H1 (cell line): Measurements from ENCODE around the gene KCNH1. TPM values are rescaled to one million over a fixed set of nuclear protein-coding genes. Genes with fewer than 3 reads are reported as not detected.

Experiments used
- CTCF ChIA-PET: fragments of 300-600 bp; sonication (Branson Sonifier 250); formaldehyde crosslinking; loops from one replicate; lab custom pipeline; 2021; ENCODE audit not compliant: partially characterized antibody; lab: Charles Lee
- POLR2A ChIA-PET: fragments of 300-600 bp; sonication (Branson Sonifier 250); formaldehyde crosslinking; loops from one replicate; lab custom pipeline; 2021; ENCODE audit warnings: inconsistent platforms; ENCODE audit not compliant: partially characterized antibody; lab: Charles Lee
- DNase-seq, 2 experiments: peaks; one replicate each; pipeline versions ENCODE4 v3.0.0 to v3.0.0-alpha.2; 2010 to 2022; ENCODE audit warnings: low spot score in 2 of 2, low read depth in 1 of 2, mixed read lengths in 1 of 2
- FAIRE-seq: peaks from 2 replicates; lab custom pipeline; 2011; peaks lifted over from hg19 to GRCh38; lab: Jason Lieb, UNC
- H2AFZ ChIP-seq: 2 replicates; pipeline ENCODE4 v1.8.1; 2012; ENCODE audit warnings: low read length, inconsistent platforms
- H2AK5ac ChIP-seq: 2 replicates; pipeline ENCODE4 v1.6.1; 2013; ENCODE audit warnings: low read depth, low read length
- H2BK120ac ChIP-seq: replicated peaks from 2 replicates; pipeline ENCODE3; 2013; ENCODE audit warnings: low read depth, low read length, inconsistent platforms
- H2BK12ac ChIP-seq: 2 replicates; pipeline ENCODE4 v1.6.1; 2013; ENCODE audit warnings: low read depth, low read length
- H2BK15ac ChIP-seq: 2 replicates; pipeline ENCODE4 v1.6.1; 2013; ENCODE audit warnings: low read length
- H2BK20ac ChIP-seq: 2 replicates; pipeline ENCODE4 v1.6.1; 2013; ENCODE audit warnings: low read length
- H2BK5ac ChIP-seq: 2 replicates; pipeline ENCODE4 v1.6.1; 2013; ENCODE audit warnings: low read depth, low read length
- H3K14ac ChIP-seq: 2 replicates; pipeline ENCODE4 v1.6.1; 2013; ENCODE audit warnings: inconsistent platforms; ENCODE audit not compliant: insufficient read length
- H3K18ac ChIP-seq: 2 replicates; pipeline ENCODE4 v1.6.1; 2013; ENCODE audit warnings: low read length; ENCODE audit errors: extremely low read depth
- H3K23ac ChIP-seq: 2 replicates; pipeline ENCODE4 v1.6.1; 2013; ENCODE audit warnings: inconsistent platforms; ENCODE audit not compliant: insufficient read length
- H3K23me2 ChIP-seq: 2 replicates; pipeline ENCODE4 v1.6.1; 2013; ENCODE audit warnings: low read depth, low read length
- H3K27ac ChIP-seq: 2 replicates; pipeline ENCODE4 v1.6.1; 2011; ENCODE audit warnings: low read depth, low read length, inconsistent platforms
- H3K27me3 ChIP-seq, 4 experiments: replicated peaks in 1 of 4; 1 replicate in 1 of 4; 2 replicates in 3 of 4; pipeline versions ENCODE4 v1.6.1 to v1.8.1; 2011 to 2013; ENCODE audit warnings: low read length in 3 of 4, mild to moderate bottlenecking in 3 of 4, inconsistent platforms in 2 of 4, mixed read lengths in 2 of 4, moderate library complexity in 1 of 4; ENCODE audit not compliant: control insufficient read depth in 3 of 4, insufficient read depth in 3 of 4; ENCODE audit errors: extremely low read depth in 1 of 4
- H3K36me3 ChIP-seq, 4 experiments: 2 replicates each; pipeline versions ENCODE4 v1.6.1 to v1.8.1; 2011 to 2013; ENCODE audit warnings: mild to moderate bottlenecking in 4 of 4, low read length in 3 of 4, moderate library complexity in 2 of 4, control low read depth in 1 of 4, inconsistent platforms in 1 of 4; ENCODE audit not compliant: insufficient read depth in 4 of 4, control insufficient read depth in 2 of 4
- H3K4ac ChIP-seq: replicated peaks from 2 replicates; pipeline ENCODE3; 2013; ENCODE audit warnings: low read length, low read depth, mixed read lengths, inconsistent platforms; ENCODE audit not compliant: insufficient read length
- H3K4me1 ChIP-seq, 4 experiments: replicated peaks in 1 of 4; 1 replicate in 1 of 4; 2 replicates in 3 of 4; pipeline versions ENCODE4 v1.6.1 to v1.8.1; 2011 to 2013; ENCODE audit warnings: low read length in 3 of 4, inconsistent platforms in 2 of 4, mixed read lengths in 1 of 4; ENCODE audit not compliant: insufficient read depth in 4 of 4, control insufficient read depth in 3 of 4
- H3K4me2 ChIP-seq, 2 experiments: 2 replicates each; pipeline versions ENCODE4 v1.6.1 to v1.8.1; 2011 to 2013; ENCODE audit warnings: low read depth in 2 of 2, low read length in 2 of 2, control low read depth in 1 of 2, inconsistent platforms in 1 of 2, mild to moderate bottlenecking in 1 of 2; ENCODE audit not compliant: insufficient read depth in 1 of 2
- H3K4me3 ChIP-seq, 4 experiments: fragments of 200-600, 300-600 bp in 1 of 4; sonication (generic), shearing (Covaris generic), sonication (Bioruptor Twin) in 1 of 4; 2 replicates each; pipeline versions ENCODE4 v1.5.1 to v1.8.1; 2011 to 2016; ENCODE audit warnings: low read length in 4 of 4, low read depth in 3 of 4, control low read depth in 2 of 4, inconsistent platforms in 2 of 4, mild to moderate bottlenecking in 2 of 4, mixed read lengths in 1 of 4, moderate library complexity in 1 of 4; ENCODE audit not compliant: insufficient read depth in 2 of 4; ENCODE audit errors: extremely low read depth in 1 of 4
- H3K56ac ChIP-seq: replicated peaks from 2 replicates; pipeline ENCODE3; 2013; ENCODE audit warnings: low read depth, mild to moderate bottlenecking, mixed read lengths, low read length, inconsistent platforms; ENCODE audit not compliant: insufficient read length
- H3K79me1 ChIP-seq: 2 replicates; pipeline ENCODE4 v1.6.1; 2013; ENCODE audit warnings: low read depth, low read length, control low read depth
- H3K79me2 ChIP-seq, 2 experiments: 2 replicates each; pipeline versions ENCODE4 v1.6.1 to v1.8.1; 2012 to 2013; ENCODE audit warnings: low read length in 2 of 2, mild to moderate bottlenecking in 2 of 2, inconsistent platforms in 1 of 2; ENCODE audit not compliant: insufficient read depth in 2 of 2, control insufficient read depth in 1 of 2
- H3K9ac ChIP-seq, 4 experiments: replicated peaks in 1 of 4; 1 replicate in 1 of 4; 2 replicates in 3 of 4; pipeline versions ENCODE4 v1.6.1 to v1.8.1; 2011 to 2013; ENCODE audit warnings: low read depth in 3 of 4, low read length in 3 of 4, control low read depth in 2 of 4, mild to moderate bottlenecking in 2 of 4, moderate library complexity in 2 of 4, inconsistent platforms in 1 of 4; ENCODE audit errors: extremely low read depth in 1 of 4
- H3K9me3 ChIP-seq, 2 experiments: 2 replicates each; pipeline versions ENCODE4 v1.6.1 to v1.8.1; 2012 to 2013; ENCODE audit warnings: mild to moderate bottlenecking in 2 of 2, moderate library complexity in 2 of 2, control low read depth in 1 of 2, inconsistent platforms in 1 of 2, low read depth in 1 of 2, low read length in 1 of 2, mixed read lengths in 1 of 2; ENCODE audit not compliant: insufficient read depth in 2 of 2
- H4K20me1 ChIP-seq, 2 experiments: replicated peaks in 1 of 2; 2 replicates each; pipeline versions ENCODE3 to v1.8.1; 2011 to 2013; ENCODE audit warnings: inconsistent platforms in 2 of 2, low read length in 2 of 2, mild to moderate bottlenecking in 1 of 2; ENCODE audit not compliant: insufficient read depth in 2 of 2, control insufficient read depth in 1 of 2
- H4K5ac ChIP-seq: 2 replicates; pipeline ENCODE4 v1.6.1; 2013; ENCODE audit warnings: low read length, low read depth, mixed read lengths, inconsistent platforms; ENCODE audit not compliant: insufficient read length
- H4K8ac ChIP-seq: 2 replicates; pipeline ENCODE4 v1.8.0; 2013; ENCODE audit warnings: mild to moderate bottlenecking, moderate library complexity, low read length, inconsistent platforms; ENCODE audit not compliant: insufficient read depth; ENCODE audit errors: extremely low read depth
- H4K91ac ChIP-seq: replicated peaks from 2 replicates; pipeline ENCODE3; 2013; ENCODE audit warnings: low read length, mixed read lengths, inconsistent platforms; ENCODE audit not compliant: insufficient read length
- BCL11A ChIP-seq, 2 experiments: IDR thresholded peaks; one replicate each; pipeline ENCODE4 v1.6.1; 2011; ENCODE audit warnings: low read depth in 2 of 2, low read length in 2 of 2, mild to moderate bottlenecking in 2 of 2
- EP300 ChIP-seq, 2 experiments: IDR thresholded peaks; 1 replicate in 1 of 2; 2 replicates in 1 of 2; pipeline ENCODE4 v1.6.1; 2011 to 2012; ENCODE audit warnings: low read depth in 2 of 2, low read length in 2 of 2, mild to moderate bottlenecking in 2 of 2, borderline replicate concordance in 1 of 2, inconsistent platforms in 1 of 2, moderate library complexity in 1 of 2
- GABPA ChIP-seq: IDR thresholded peaks from 2 replicates; pipeline ENCODE4 v1.6.1; 2011; ENCODE audit warnings: mild to moderate bottlenecking, low read length, moderate library complexity, borderline replicate concordance; ENCODE audit not compliant: insufficient read depth
- HDAC2 ChIP-seq, 2 experiments: fragments of 300-600 bp in 1 of 2; sonication (generic) in 1 of 2; IDR thresholded peaks; 2 replicates each; pipeline ENCODE4 v1.6.1; 2011 to 2012; ENCODE audit warnings: low read depth in 2 of 2, low read length in 2 of 2, mild to moderate bottlenecking in 2 of 2, moderate library complexity in 2 of 2, borderline replicate concordance in 1 of 2, inconsistent platforms in 1 of 2
- HDAC6 ChIP-seq: IDR thresholded peaks from one replicate; pipeline ENCODE4 v1.7.1; 2012; ENCODE audit warnings: low read depth, mild to moderate bottlenecking, inconsistent platforms, low read length, moderate library complexity
- JUN ChIP-seq: IDR thresholded peaks from 2 replicates; pipeline ENCODE4 v1.6.1; 2011; ENCODE audit warnings: low read depth, mild to moderate bottlenecking, improper control_type of control experiment, low read length
- JUND ChIP-seq: IDR thresholded peaks from 2 replicates; pipeline ENCODE4 v1.6.1; 2011; ENCODE audit warnings: mild to moderate bottlenecking, improper control_type of control experiment, low read length
- PHF8 ChIP-seq: fragments of 200-600 bp; sonication (generic); conservative IDR thresholded peaks from 2 replicates; pipeline ENCODE4 v1.7.1; 2012; ENCODE audit warnings: low read depth, mild to moderate bottlenecking, inconsistent platforms, low read length, moderate library complexity
- SIX5 ChIP-seq: IDR thresholded peaks from 2 replicates; pipeline ENCODE4 v1.6.1; 2011; ENCODE audit warnings: mild to moderate bottlenecking, low read depth, low read length
- TBP ChIP-seq: IDR thresholded peaks from 2 replicates; pipeline ENCODE4 v1.6.1; 2011; ENCODE audit warnings: low read depth, low read length, improper control_type of control experiment
- WGBS, 2 experiments: shearing (Covaris generic) in 1 of 2; methylation state at CpG; one replicate each; pipeline versions ENCODE4 v1.1.6 to v1.1.7; 2013 to 2015; ENCODE audit warnings: low lambda C conversion rate in 2 of 2, mixed read lengths in 2 of 2, inconsistent platforms in 1 of 2, low coverage in 1 of 2, missing lambda C conversion rate in 1 of 2; ENCODE audit not compliant: insufficient replicate concordance in 2 of 2, insufficient coverage in 1 of 2, insufficient read length in 1 of 2; ENCODE audit errors: extremely low coverage in 1 of 2, missing lambda C conversion rate in 1 of 2; 5-methylcytosine and 5-hydroxymethylcytosine counted together
- polyA plus RNA-seq, 7 experiments: library from polyadenylated mRNA; depleted of rRNA in 3 of 7; stranded (reverse) in 5 of 7; unstranded in 2 of 7; fragments of >200 nt in 5 of 7; fragments of 200-250 nt in 2 of 7; gene quantifications; 1 replicate in 5 of 7; 2 replicates in 1 of 7; 4 replicates in 1 of 7; pipeline versions ENCODE4 v1.2.1 to v1.2.3, GENCODE V29; 2011 to 2013; ENCODE audit warnings: missing spikeins in 2 of 7, mixed read lengths in 2 of 7
- total RNA-seq: library from RNA; stranded (reverse); fragmentation: NEBNext Ultra II Directional; extraction: Animal tissue kit (Norgen Biotek cat#: 25700); gene quantifications from 2 replicates; pipeline ENCODE4 v1.2.1, GENCODE V29; 2021
- TF ChIP-seq, protein P1 (sequence below), 3 experiments: IDR thresholded peaks; 1 replicate in 2 of 3; 2 replicates in 1 of 3; pipeline versions ENCODE4 v1.5.1 to v1.6.1; 2011; ENCODE audit warnings: low read length in 3 of 3, mild to moderate bottlenecking in 3 of 3, inconsistent platforms in 2 of 3, low read depth in 1 of 3, moderate library complexity in 1 of 3; ENCODE audit not compliant: insufficient read depth in 1 of 3; ENCODE audit errors: control extremely low read depth in 1 of 3

Gene KCNH1
- total and polyA plus RNA-seq, 2 of the 8 experiments (the other 6 are each of a cell fraction or from before 2014, with no cell fraction given): 0.27 to 0.34 TPM

DNA sequence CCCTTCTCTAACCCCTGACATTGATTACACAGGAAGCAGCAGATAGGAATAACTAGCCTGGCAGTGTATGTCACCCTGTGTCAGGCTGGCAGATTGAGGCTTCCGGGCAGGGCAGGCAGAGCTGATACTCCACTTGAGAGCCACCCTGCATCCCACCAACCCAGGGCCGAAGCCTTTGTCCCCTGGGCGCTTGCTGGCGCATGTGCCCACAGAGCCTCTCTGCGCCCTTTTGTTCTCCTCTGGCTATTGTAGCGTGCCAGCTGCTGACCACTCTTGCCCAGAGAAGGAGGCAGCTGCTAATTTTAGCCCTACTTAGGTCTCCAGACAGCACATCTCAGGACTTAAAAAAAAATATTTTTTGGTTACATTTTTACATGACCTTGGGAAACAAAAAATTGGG lies 500.3 kb downstream of the KCNH1 start:
- H3K56ac ChIP-seq: no peak overlapping the region
- H2BK20ac ChIP-seq: no peak overlapping the region
- no peak overlapping the region for H3K9ac ChIP-seq
- no peaks in the 10 kb centered on the region for H3K79me1 ChIP-seq
- no peak overlapping the region for H4K8ac ChIP-seq
- ChIA-PET CTCF (interaction anchor here (1.1 kb wide), 1 partner anchor 1022 kb away, joined by 3 read pairs; no protein-coding TSS in a partner anchor), POLR2A (no interaction called here)
- no peak overlapping the region for H2BK15ac ChIP-seq
- no peak overlapping the region for H3K4me2 ChIP-seq
- DNase-seq: no peak
- H4K20me1 ChIP-seq: no peaks in the 10 kb centered on the region
- no peaks in the 10 kb centered on the region for H3K23me2 ChIP-seq
- H2BK12ac ChIP-seq: no peak overlapping the region
- no peak overlapping the region for H3K4me3 ChIP-seq
- no peaks in the 10 kb centered on the region for H3K79me2 ChIP-seq
- H2AFZ ChIP-seq: no peak overlapping the region
- no peaks in the 10 kb centered on the region for H3K4me1 ChIP-seq
- no peak overlapping the region for H2BK5ac ChIP-seq
- no peaks in the 10 kb centered on the region for H3K27me3 ChIP-seq
- no peak overlapping the region for H3K18ac ChIP-seq
- H4K5ac ChIP-seq: no peak overlapping the region
- no peak for FAIRE-seq
- no peak overlapping the region for H3K4ac ChIP-seq
- H3K27ac ChIP-seq: no peak overlapping the region
- no peak overlapping the region for H3K14ac ChIP-seq
- H2BK120ac ChIP-seq: no peak overlapping the region
- H2AK5ac ChIP-seq: no peak overlapping the region
- no peaks in the 10 kb centered on the region for H3K36me3 ChIP-seq
- no peak overlapping the region for H3K23ac ChIP-seq
- no peaks in the 10 kb centered on the region for H3K9me3 ChIP-seq
- no peak overlapping the region for H4K91ac ChIP-seq
- WGBS, 2 experiments: 96% methylated on average over 6 of the region's 6 CpGs; no CpG with 5 or more reads in 1 of the 2 experiments
- TF ChIP-seq JUND: no peak
- TF ChIP-seq EP300 (IDR thresholded peaks at IDR 0.05; ENCODE audit: borderline replicate concordance in 1 of 2, low read depth in 2 of 2, low read length in 2 of 2): no peak
- TF ChIP-seq GABPA: no peak
- TF ChIP-seq SIX5: no peak
- no peak for TF ChIP-seq HDAC2 (IDR thresholded peaks at IDR 0.05; ENCODE audit: borderline replicate concordance in 1 of 2, low read depth in 2 of 2, low read length in 2 of 2)
- no peak for TF ChIP-seq PHF8
- TF ChIP-seq, protein P1, sequence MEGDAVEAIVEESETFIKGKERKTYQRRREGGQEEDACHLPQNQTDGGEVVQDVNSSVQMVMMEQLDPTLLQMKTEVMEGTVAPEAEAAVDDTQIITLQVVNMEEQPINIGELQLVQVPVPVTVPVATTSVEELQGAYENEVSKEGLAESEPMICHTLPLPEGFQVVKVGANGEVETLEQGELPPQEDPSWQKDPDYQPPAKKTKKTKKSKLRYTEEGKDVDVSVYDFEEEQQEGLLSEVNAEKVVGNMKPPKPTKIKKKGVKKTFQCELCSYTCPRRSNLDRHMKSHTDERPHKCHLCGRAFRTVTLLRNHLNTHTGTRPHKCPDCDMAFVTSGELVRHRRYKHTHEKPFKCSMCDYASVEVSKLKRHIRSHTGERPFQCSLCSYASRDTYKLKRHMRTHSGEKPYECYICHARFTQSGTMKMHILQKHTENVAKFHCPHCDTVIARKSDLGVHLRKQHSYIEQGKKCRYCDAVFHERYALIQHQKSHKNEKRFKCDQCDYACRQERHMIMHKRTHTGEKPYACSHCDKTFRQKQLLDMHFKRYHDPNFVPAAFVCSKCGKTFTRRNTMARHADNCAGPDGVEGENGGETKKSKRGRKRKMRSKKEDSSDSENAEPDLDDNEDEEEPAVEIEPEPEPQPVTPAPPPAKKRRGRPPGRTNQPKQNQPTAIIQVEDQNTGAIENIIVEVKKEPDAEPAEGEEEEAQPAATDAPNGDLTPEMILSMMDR (IDR thresholded peaks at IDR 0.05; ENCODE audit: control extremely low read depth in 1 of 3, insufficient read depth in 1 of 3, low read depth in 1 of 3, low read length in 3 of 3): no peak
- no peak for TF ChIP-seq TBP
- no peak for TF ChIP-seq BCL11A (IDR thresholded peaks at IDR 0.05; ENCODE audit: low read depth in 2 of 2, low read length in 2 of 2)
- TF ChIP-seq JUN: no peak
- no peak for TF ChIP-seq HDAC6
